H9 (cell line): ENCODE measurements around the gene IGFALS. TPM values are rescaled to one million over a fixed set of nuclear protein-coding genes. Genes with fewer than 3 reads are reported as not detected.

Experiments
- DNase-seq: peaks from one replicate; pipeline ENCODE4 v3.0.0-alpha.2; 2017
- H2AFZ ChIP-seq: one replicate; pipeline ENCODE4 v1.6.1; 2013; ENCODE audit warnings: mild to moderate bottlenecking, low read length, control low read depth, moderate library complexity
- H2AK5ac ChIP-seq: 2 replicates; pipeline ENCODE4 v1.6.1; 2013; ENCODE audit warnings: low read length, control low read depth, mixed read lengths; ENCODE audit not compliant: insufficient read length
- H2BK120ac ChIP-seq: one replicate; pipeline ENCODE4 v1.6.1; 2013; ENCODE audit warnings: low read depth, mild to moderate bottlenecking, low read length, control low read depth, inconsistent platforms; ENCODE audit not compliant: poor library complexity, severe bottlenecking
- H2BK12ac ChIP-seq: 2 replicates; pipeline ENCODE4 v1.6.1; 2013; ENCODE audit warnings: low read length, control low read depth, mixed read lengths, low read depth; ENCODE audit not compliant: insufficient read length
- H2BK15ac ChIP-seq: 2 replicates; pipeline ENCODE4 v1.6.1; 2013; ENCODE audit warnings: low read depth, low read length, control low read depth
- H2BK20ac ChIP-seq: one replicate; pipeline ENCODE4 v1.6.1; 2013; ENCODE audit warnings: low read depth, mild to moderate bottlenecking, low read length, control low read depth, inconsistent platforms; ENCODE audit not compliant: poor library complexity, severe bottlenecking
- H2BK5ac ChIP-seq: 2 replicates; pipeline ENCODE4 v1.6.1; 2013; ENCODE audit warnings: low read length, control low read depth, mixed read lengths; ENCODE audit not compliant: insufficient read length
- H3K14ac ChIP-seq: 2 replicates; pipeline ENCODE4 v1.6.1; 2013; ENCODE audit warnings: low read length, control low read depth; ENCODE audit not compliant: insufficient read depth
- H3K18ac ChIP-seq: 2 replicates; pipeline ENCODE4 v1.6.1; 2013; ENCODE audit warnings: low read depth, mild to moderate bottlenecking, mixed read lengths, low read length, control low read depth; ENCODE audit not compliant: insufficient read length
- H3K23ac ChIP-seq: 2 replicates; pipeline ENCODE4 v1.6.1; 2013; ENCODE audit warnings: low read length, control low read depth, mixed read lengths, low read depth; ENCODE audit not compliant: insufficient read length
- H3K23me2 ChIP-seq: 2 replicates; pipeline ENCODE4 v1.6.1; 2013; ENCODE audit warnings: low read depth, mild to moderate bottlenecking, mixed read lengths, low read length, control low read depth; ENCODE audit not compliant: insufficient read length, poor library complexity, severe bottlenecking
- H3K27ac ChIP-seq: 2 replicates; pipeline ENCODE4 v1.5.1; 2013; ENCODE audit warnings: low read length, control low read depth, mixed read lengths, low read depth; ENCODE audit not compliant: insufficient read length
- H3K27me3 ChIP-seq: 2 replicates; pipeline ENCODE4 v1.6.1; 2013; ENCODE audit warnings: low read length, control low read depth, inconsistent platforms; ENCODE audit not compliant: insufficient read depth
- H3K4ac ChIP-seq: 2 replicates; pipeline ENCODE4 v1.6.1; 2013; ENCODE audit warnings: low read depth, mild to moderate bottlenecking, control low read depth, inconsistent platforms, low read length, moderate library complexity
- H3K4me1 ChIP-seq: 2 replicates; pipeline ENCODE4 v1.6.1; 2013; ENCODE audit warnings: low read length, control low read depth, inconsistent platforms; ENCODE audit not compliant: insufficient read depth
- H3K4me2 ChIP-seq: 2 replicates; pipeline ENCODE4 v1.6.1; 2013; ENCODE audit warnings: low read length, control low read depth, mixed read lengths; ENCODE audit not compliant: insufficient read length, insufficient read depth
- H3K56ac ChIP-seq: 2 replicates; pipeline ENCODE4 v1.6.1; 2013; ENCODE audit warnings: low read depth, mild to moderate bottlenecking, mixed read lengths, low read length, control low read depth; ENCODE audit not compliant: insufficient read length
- H3K79me1 ChIP-seq: 2 replicates; pipeline ENCODE4 v1.6.1; 2013; ENCODE audit warnings: low read depth, mild to moderate bottlenecking, moderate library complexity, low read length, control low read depth, inconsistent platforms; ENCODE audit not compliant: insufficient read depth, poor library complexity, severe bottlenecking
- H3K79me2 ChIP-seq: 2 replicates; pipeline ENCODE4 v1.6.1; 2013; ENCODE audit warnings: low read length, control low read depth, inconsistent platforms; ENCODE audit not compliant: insufficient read depth
- H3K9ac ChIP-seq: 2 replicates; pipeline ENCODE4 v1.6.1; 2013; ENCODE audit warnings: low read length, control low read depth, mixed read lengths; ENCODE audit not compliant: insufficient read length; ENCODE audit errors: extremely low read depth
- H3K9me3 ChIP-seq: one replicate; pipeline ENCODE4 v1.6.1; 2013; ENCODE audit warnings: low read depth, low read length, inconsistent platforms; ENCODE audit not compliant: control insufficient read depth
- H3T11ph ChIP-seq: one replicate; pipeline ENCODE4 v1.6.1; 2013; ENCODE audit warnings: mild to moderate bottlenecking, low read length, control low read depth, inconsistent platforms
- H4K20me1 ChIP-seq: one replicate; pipeline ENCODE4 v1.6.1; 2013; ENCODE audit not compliant: control insufficient read depth, insufficient read length, insufficient read depth
- H4K5ac ChIP-seq: 2 replicates; pipeline ENCODE4 v1.6.1; 2013; ENCODE audit warnings: low read depth, mild to moderate bottlenecking, mixed read lengths, low read length, control low read depth; ENCODE audit not compliant: insufficient read length
- H4K8ac ChIP-seq: replicated peaks from 2 replicates; pipeline ENCODE4 v1.6.1; 2013; ENCODE audit warnings: low read length, control low read depth, mixed read lengths, low read depth; ENCODE audit not compliant: insufficient read length
- H4K91ac ChIP-seq: 2 replicates; pipeline ENCODE4 v1.6.1; 2013; ENCODE audit warnings: low read depth, mild to moderate bottlenecking, moderate library complexity, mixed read lengths, low read length, control low read depth; ENCODE audit not compliant: insufficient read length
- H3K27ac Mint-ChIP-seq, 3 experiments: 2 replicates in 2 of 3; 3 replicates in 1 of 3; pipeline ENCODE4 v1.8.0; 2020 to 2021; ENCODE audit warnings: mixed read lengths in 3 of 3, mild to moderate bottlenecking in 1 of 3, moderate library complexity in 1 of 3
- H3K27me3 Mint-ChIP-seq: 2 replicates; pipeline ENCODE4 v1.8.0; 2021; ENCODE audit warnings: low read depth, mild to moderate bottlenecking, moderate library complexity, mixed read lengths
- H3K36me3 Mint-ChIP-seq, 3 experiments: 2 replicates in 2 of 3; 3 replicates in 1 of 3; pipeline ENCODE4 v1.8.0; 2020 to 2021; ENCODE audit warnings: low read depth in 3 of 3, mixed read lengths in 3 of 3; ENCODE audit not compliant: insufficient read depth in 1 of 3
- H3K4me1 Mint-ChIP-seq, 2 experiments: 2 replicates each; pipeline ENCODE4 v1.8.0; 2020; ENCODE audit warnings: mixed read lengths in 2 of 2
- H3K4me3 Mint-ChIP-seq, 2 experiments: 2 replicates in 1 of 2; 3 replicates in 1 of 2; pipeline ENCODE4 v1.8.0; 2020 to 2021; ENCODE audit warnings: mild to moderate bottlenecking in 2 of 2, mixed read lengths in 2 of 2, moderate library complexity in 1 of 2
- H3K9me3 Mint-ChIP-seq, 2 experiments: 2 replicates in 1 of 2; 3 replicates in 1 of 2; pipeline ENCODE4 v1.8.0; 2020; ENCODE audit warnings: mild to moderate bottlenecking in 2 of 2, mixed read lengths in 2 of 2, moderate library complexity in 1 of 2
- WGBS: extraction: QIAGEN DNeasy Blood & Tissue Kit; methylation state at CpG from one replicate; pipeline ENCODE4 v1.1.7; 2013; ENCODE audit warnings: missing lambda C conversion rate, low lambda C conversion rate, mixed read lengths; ENCODE audit not compliant: insufficient read length; ENCODE audit errors: extremely low coverage; 5-methylcytosine and 5-hydroxymethylcytosine counted together
- total RNA-seq: library from RNA; stranded (reverse); gene quantifications from 2 replicates; pipeline ENCODE4 v1.2.1, GENCODE V29; 2021
- TF ChIP-seq, protein P1 (sequence below): fragments of 200-600 bp; sonication (generic); conservative IDR thresholded peaks from 3 replicates; pipeline ENCODE4 v1.8.0; 2021; ENCODE audit warnings: antibody characterized with exemption, mild to moderate bottlenecking

The IGFALS gene
- total RNA-seq, 1 experiment from 2014 or later, result not detected

- Histone ChIP-seq H3K18ac (peak within 1 kb of the TSS; percentile 59), H3K9me3 (no peaks in the 10 kb centered on the region), H3K9ac (peak within 1 kb of the TSS; percentile 61), H4K20me1 (no peaks in the 10 kb centered on the region), H3T11ph (no peak within 1 kb of the TSS), H2AFZ (no peak within 1 kb of the TSS), H2BK12ac (no peak within 1 kb of the TSS), H3K27ac (no peak within 1 kb of the TSS), H2BK120ac (no peak within 1 kb of the TSS), H4K5ac (no peak within 1 kb of the TSS), H2BK20ac (no peak within 1 kb of the TSS), H3K4me1 (no peaks in the 10 kb centered on the region; the same call in 1 of the 2 replicates), H3K14ac (peak within 1 kb of the TSS; percentile 43; the same call in 1 of the 2 replicates), H3K56ac (no peak within 1 kb of the TSS), H3K4ac (no peak within 1 kb of the TSS), H4K91ac (no peak within 1 kb of the TSS), H3K27me3 (no peaks in the 10 kb centered on the region), H3K23me2 (peaks cover 5% of the 10 kb centered on the region), H2AK5ac (no peak within 1 kb of the TSS), H4K8ac (no peak within 1 kb of the TSS), H2BK15ac (no peak within 1 kb of the TSS), H2BK5ac (no peak within 1 kb of the TSS), H3K79me2 (peaks cover 8% of the 10 kb centered on the region; the same call in 1 of the 2 replicates), H3K4me2 (peak within 1 kb of the TSS; percentile 86), H3K23ac (no peak within 1 kb of the TSS), H3K79me1 (peaks cover 5% of the 10 kb centered on the region)
- Mint-ChIP-seq H3K9me3 (no peaks in the 10 kb centered on the region), H3K27me3 (peaks cover 2% of the 10 kb centered on the region; the same call in 1 of the 2 replicates), H3K27ac (peak within 1 kb of the TSS; percentile 59 to 97 (median 72); a peak in 6 of 7 replicates), H3K36me3 (peaks cover 2 to 31% (median 13%) of the 10 kb centered on the region in 3 experiments; a peak in 4 of 7 replicates), H3K4me1 (peaks cover 7 to 14% of the 10 kb centered on the region in 2 experiments), H3K4me3 (peak within 1 kb of the TSS; percentile 91 to 95)
- TF ChIP-seq, protein P1, sequence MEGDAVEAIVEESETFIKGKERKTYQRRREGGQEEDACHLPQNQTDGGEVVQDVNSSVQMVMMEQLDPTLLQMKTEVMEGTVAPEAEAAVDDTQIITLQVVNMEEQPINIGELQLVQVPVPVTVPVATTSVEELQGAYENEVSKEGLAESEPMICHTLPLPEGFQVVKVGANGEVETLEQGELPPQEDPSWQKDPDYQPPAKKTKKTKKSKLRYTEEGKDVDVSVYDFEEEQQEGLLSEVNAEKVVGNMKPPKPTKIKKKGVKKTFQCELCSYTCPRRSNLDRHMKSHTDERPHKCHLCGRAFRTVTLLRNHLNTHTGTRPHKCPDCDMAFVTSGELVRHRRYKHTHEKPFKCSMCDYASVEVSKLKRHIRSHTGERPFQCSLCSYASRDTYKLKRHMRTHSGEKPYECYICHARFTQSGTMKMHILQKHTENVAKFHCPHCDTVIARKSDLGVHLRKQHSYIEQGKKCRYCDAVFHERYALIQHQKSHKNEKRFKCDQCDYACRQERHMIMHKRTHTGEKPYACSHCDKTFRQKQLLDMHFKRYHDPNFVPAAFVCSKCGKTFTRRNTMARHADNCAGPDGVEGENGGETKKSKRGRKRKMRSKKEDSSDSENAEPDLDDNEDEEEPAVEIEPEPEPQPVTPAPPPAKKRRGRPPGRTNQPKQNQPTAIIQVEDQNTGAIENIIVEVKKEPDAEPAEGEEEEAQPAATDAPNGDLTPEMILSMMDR, result no peak; the same call in 2 of the 3 replicates
- WGBS, result no CpG with 5 or more reads among the region's 102 CpGs
- peak; percentile 100 for DNase-seq
Observed at GRCh38 chr16:1782408-1783264, 10.9 kb downstream of the IGFALS start, which contains the start of the genes NUBP2 and SPSB3. Gene NUBP2, plus strand, starts transcription at chr16:1782960. Its CDS starts 61 bp downstream, at chr16:1783021. Gene SPSB3, minus strand, starts transcription at chr16:1782571. Its CDS starts 1,088 bp downstream, at chr16:1781483.
